Neural progenitor cell (in vitro differentiated cells): Measurements from ENCODE around the gene RAET1G. TPM values are rescaled to one million over a fixed set of nuclear protein-coding genes. Genes with fewer than 3 reads are reported as not detected.
"Not testable (repeated sequence)": the region's sequence is repeated elsewhere in the genome, so short reads cannot be mapped to it uniquely, and the experiment has no call there.

ENCODE experiments used
- DNase-seq: peaks from one replicate; pipeline ENCODE4 v3.0.0-alpha.2; 2016; ENCODE audit warnings: low spot score
- H2AFZ ChIP-seq: fragments of 200-600 bp; sonication (generic); replicated peaks from 2 replicates; pipeline ENCODE4 v1.6.1; 2016; ENCODE audit warnings: antibody characterized with exemption
- H3F3A ChIP-seq: fragments of 200-600 bp; sonication (generic); 2 replicates; pipeline ENCODE4 v1.6.1; 2016; ENCODE audit warnings: antibody characterized with exemption, low read depth
- H3K27ac ChIP-seq: fragments of 200-600 bp; sonication (generic); 2 replicates; pipeline ENCODE4 v1.5.1; 2016; ENCODE audit warnings: mild to moderate bottlenecking
- H3K27me3 ChIP-seq: fragments of 200-600 bp; sonication (generic); 2 replicates; pipeline ENCODE4 v1.6.1; 2016; ENCODE audit warnings: mild to moderate bottlenecking, moderate library complexity
- H3K36me3 ChIP-seq: fragments of 200-600 bp; sonication (generic); 2 replicates; pipeline ENCODE4 v1.5.1; 2016
- H3K4me1 ChIP-seq: fragments of 200-600 bp; sonication (generic); 2 replicates; pipeline ENCODE4 v1.6.1; 2016; ENCODE audit warnings: mixed run types
- H3K4me2 ChIP-seq: fragments of 200-600 bp; sonication (generic); 2 replicates; pipeline ENCODE4 v1.6.1; 2016
- H3K4me3 ChIP-seq: fragments of 200-600 bp; sonication (generic); 2 replicates; pipeline ENCODE4 v1.5.1; 2016
- H3K79me2 ChIP-seq: fragments of 200-600 bp; sonication (generic); 2 replicates; pipeline ENCODE4 v1.6.1; 2016; ENCODE audit warnings: low read depth
- H3K9ac ChIP-seq: fragments of 200-600 bp; sonication (generic); 2 replicates; pipeline ENCODE4 v1.6.1; 2016
- H3K9me3 ChIP-seq: fragments of 200-600 bp; sonication (generic); 2 replicates; pipeline ENCODE4 v1.5.1; 2016; ENCODE audit warnings: low read depth
- H4K20me1 ChIP-seq: fragments of 200-600 bp; sonication (generic); 2 replicates; pipeline ENCODE4 v1.6.1; 2016; ENCODE audit warnings: low read depth
- H3K27ac Mint-ChIP-seq: 3 replicates; pipeline ENCODE4 v1.8.0; 2021; ENCODE audit warnings: mixed read lengths
- H3K27me3 Mint-ChIP-seq: 2 replicates; pipeline ENCODE4 v1.8.0; 2022; ENCODE audit warnings: low read depth, mild to moderate bottlenecking, inconsistent platforms, moderate library complexity, mixed read lengths; ENCODE audit not compliant: insufficient read depth
- H3K36me3 Mint-ChIP-seq: 3 replicates; pipeline ENCODE4 v1.8.0; 2021; ENCODE audit warnings: mixed read lengths
- H3K4me1 Mint-ChIP-seq: 3 replicates; pipeline ENCODE4 v1.8.0; 2021; ENCODE audit warnings: mixed read lengths
- H3K4me3 Mint-ChIP-seq: 3 replicates; pipeline ENCODE4 v1.8.0; 2021; ENCODE audit warnings: mild to moderate bottlenecking, moderate library complexity, mixed read lengths
- H3K9me3 Mint-ChIP-seq: 3 replicates; pipeline ENCODE4 v1.8.0; 2020; ENCODE audit warnings: mixed read lengths
- CTCF ChIP-seq: fragments of 200-600 bp; sonication (generic); IDR thresholded peaks from 2 replicates; pipeline ENCODE4 v1.5.1; 2017; ENCODE audit warnings: antibody characterized with exemption, mild to moderate bottlenecking
- EZH2 ChIP-seq: fragments of 200-600 bp; sonication (generic); IDR thresholded peaks from 2 replicates; pipeline ENCODE4 v1.6.1; 2017; ENCODE audit warnings: antibody characterized with exemption, mild to moderate bottlenecking, moderate library complexity
- EZH2phosphoT487 ChIP-seq: fragments of 200-600 bp; sonication (generic); IDR thresholded peaks from 2 replicates; pipeline ENCODE4 v1.6.1; 2017; ENCODE audit warnings: antibody characterized with exemption
- total RNA-seq: library from RNA; depleted of rRNA; stranded (reverse); fragments of >200 nt; gene quantifications from 2 replicates; pipeline ENCODE4 v1.2.3, GENCODE V29; 2015; ENCODE audit warnings: low replicate concordance

RAET1G gene
- total RNA-seq, 1 donor from 2014 or later = not detected

- Histone ChIP-seq H3K4me1 (peaks cover 3% of the 10 kb centered on the region), H2AFZ (peak overlapping the region; percentile 86), H3K27ac (no peak overlapping the region), H3K9ac (no peak overlapping the region), H3K79me2 (no peaks in the 10 kb centered on the region), H3K9me3 (no peaks in the 10 kb centered on the region), H3F3A (no peaks in the 10 kb centered on the region), H4K20me1 (peaks cover 17% of the 10 kb centered on the region), H3K27me3 (peaks cover 100% of the 10 kb centered on the region), H3K4me2 (peak overlapping the region; percentile 92), H3K4me3 (peak overlapping the region; percentile 65), H3K36me3 (no peaks in the 10 kb centered on the region)
- peaks cover 6% of the 10 kb centered on the region for H3K9me3 Mint-ChIP-seq
- peaks cover 80% of the 10 kb centered on the region for H3K27me3 Mint-ChIP-seq
- no peak for TF ChIP-seq EZH2
- no peak for TF ChIP-seq EZH2phosphoT487
- no peak for TF ChIP-seq CTCF
- H3K27ac Mint-ChIP-seq = no peak overlapping the region
- DNase-seq = no peak
- peak overlapping the region; percentile 86 for H3K4me3 Mint-ChIP-seq
- no peaks in the 10 kb centered on the region for H3K36me3 Mint-ChIP-seq
- peaks cover 18% of the 10 kb centered on the region for H3K4me1 Mint-ChIP-seq
Measured at GRCh38 chr6:149962461-149963211, 39.7 kb upstream of the RAET1G start.

GRCh38 chr6:149961728-149962425, 39.0 kb upstream of the RAET1G start:
- no peak overlapping the region for H3K4me3 Mint-ChIP-seq
- H3K36me3 Mint-ChIP-seq = no peaks in the 10 kb centered on the region
- Histone ChIP-seq H3K4me2 (no peak overlapping the region), H4K20me1 (peaks cover 17% of the 10 kb centered on the region), H3K36me3 (no peaks in the 10 kb centered on the region), H3K79me2 (no peaks in the 10 kb centered on the region), H3K27me3 (peaks cover 100% of the 10 kb centered on the region), H3K4me3 (no peak overlapping the region), H3K4me1 (peaks cover 3% of the 10 kb centered on the region), H3K27ac (no peak overlapping the region), H3K9me3 (no peaks in the 10 kb centered on the region), H3K9ac (no peak overlapping the region), H3F3A (no peaks in the 10 kb centered on the region), H2AFZ (no peak overlapping the region)
- no peak overlapping the region for H3K27ac Mint-ChIP-seq
- H3K4me1 Mint-ChIP-seq = peaks cover 18% of the 10 kb centered on the region
- peak; percentile 62 for DNase-seq
- TF ChIP-seq CTCF (peak; percentile 45), EZH2phosphoT487 (no peak), EZH2 (no peak)
- peaks cover 73% of the 10 kb centered on the region for H3K27me3 Mint-ChIP-seq
- peaks cover 6% of the 10 kb centered on the region for H3K9me3 Mint-ChIP-seq

GRCh38 chr6:149960488-149960887, 37.6 kb upstream of the RAET1G start:
- DNase-seq = no peak
- H3K4me3 Mint-ChIP-seq = no peak overlapping the region

GRCh38 chr6:149959806-149960205, 36.9 kb upstream of the RAET1G start:
- not testable (repeated sequence) for H3K36me3 ChIP-seq, DNase-seq, H3K79me2 ChIP-seq, H2AFZ ChIP-seq, H3K9me3 Mint-ChIP-seq, H3K4me3 ChIP-seq, H3K4me3 Mint-ChIP-seq, H3K9ac ChIP-seq, H3K36me3 Mint-ChIP-seq, H3K9me3 ChIP-seq, H3K4me1 ChIP-seq, H3K27ac ChIP-seq, H3K4me2 ChIP-seq, H3F3A ChIP-seq, H3K27ac Mint-ChIP-seq
- Histone ChIP-seq H4K20me1 (peaks cover 14% of the 10 kb centered on the region), H3K27me3 (peaks cover 100% of the 10 kb centered on the region)
- Mint-ChIP-seq H3K4me1 (peaks cover 15% of the 10 kb centered on the region), H3K27me3 (peaks cover 73% of the 10 kb centered on the region)

More at GRCh38 chr6:149960488-149960887, 37.6 kb upstream of the RAET1G start:
- Histone ChIP-seq H3K27ac (no peak overlapping the region), H3K4me2 (no peak overlapping the region), H3K27me3 (peaks cover 100% of the 10 kb centered on the region), H3F3A (no peaks in the 10 kb centered on the region), H3K4me1 (peaks cover 3% of the 10 kb centered on the region), H4K20me1 (peaks cover 13% of the 10 kb centered on the region), H3K79me2 (no peaks in the 10 kb centered on the region), H3K36me3 (no peaks in the 10 kb centered on the region), H3K9me3 (no peaks in the 10 kb centered on the region), H3K4me3 (no peak overlapping the region), H3K9ac (no peak overlapping the region), H2AFZ (no peak overlapping the region)
- peaks cover 74% of the 10 kb centered on the region for H3K27me3 Mint-ChIP-seq
- no peak overlapping the region for H3K27ac Mint-ChIP-seq
- H3K36me3 Mint-ChIP-seq = no peaks in the 10 kb centered on the region
- H3K9me3 Mint-ChIP-seq = peaks cover 4% of the 10 kb centered on the region
- H3K4me1 Mint-ChIP-seq = peaks cover 18% of the 10 kb centered on the region
- TF ChIP-seq EZH2phosphoT487 (no peak), EZH2 (no peak), CTCF (no peak)

GRCh38 chr6:149958124-149958523, 35.2 kb upstream of the RAET1G start:
- not testable (repeated sequence) for H3K36me3 Mint-ChIP-seq, H4K20me1 ChIP-seq, H3K27ac Mint-ChIP-seq, H3K4me1 ChIP-seq, H3K36me3 ChIP-seq, H3K9me3 Mint-ChIP-seq, DNase-seq, H3K4me3 Mint-ChIP-seq, H3K9ac ChIP-seq, H3K9me3 ChIP-seq, H3F3A ChIP-seq, H3K27ac ChIP-seq, H3K4me1 Mint-ChIP-seq, H3K79me2 ChIP-seq, H3K4me2 ChIP-seq, H3K4me3 ChIP-seq, H2AFZ ChIP-seq
- peaks cover 100% of the 10 kb centered on the region for H3K27me3 ChIP-seq
- peaks cover 66% of the 10 kb centered on the region for H3K27me3 Mint-ChIP-seq
